ENCODE results near the gene KCND2. TPM values are rescaled to one million over a fixed set of nuclear protein-coding genes. Genes with fewer than 3 reads are reported as not detected.

The KCND2 gene
- total RNA-seq, 4 donors from 2014 or later, result 0.83 to 1.9 (median 1.2) TPM

DNA sequence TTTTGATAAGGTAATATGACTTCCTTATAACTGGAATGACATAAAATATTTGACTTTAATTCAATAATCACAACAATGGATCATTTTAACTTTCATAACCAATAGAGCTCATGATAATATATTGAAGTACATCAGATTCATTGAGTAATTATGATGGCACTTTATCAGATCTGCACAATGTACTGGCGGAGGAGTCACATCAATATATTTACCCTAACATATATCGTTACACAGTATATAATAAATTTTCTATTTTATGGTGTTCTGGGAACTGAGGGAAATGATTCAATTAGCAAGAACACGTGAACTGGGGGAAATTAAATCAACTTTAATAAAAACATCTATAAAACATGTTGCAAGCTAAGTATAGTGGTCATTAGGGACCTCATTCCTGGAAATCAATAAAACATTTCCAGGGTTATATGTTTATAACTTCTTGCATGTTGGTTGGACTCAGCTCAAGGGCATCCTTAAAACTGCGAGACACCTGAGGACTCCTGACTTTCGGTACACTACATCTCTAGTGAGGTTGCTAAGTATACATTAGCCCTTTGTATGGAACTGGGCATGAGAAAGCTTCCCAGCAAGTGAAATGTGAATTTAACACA lies 254.0 kb downstream of the KCND2 start:
- intact Hi-C loops (cut with DNase I), result no loop called here
- DNase-seq (ENCODE audit: extremely low spot score), result no peak
- Histone ChIP-seq H3K27ac (replicated peaks in 1 of 4) (no peak overlapping the region), H3K4me3 (no peak overlapping the region), H3K4me1 (no peaks in the 10 kb centered on the region), H3K36me3 (no peaks in the 10 kb centered on the region), H3K9me3 (no peaks in the 10 kb centered on the region), H3K27me3 (no peaks in the 10 kb centered on the region)
- TF ChIP-seq, protein P1, sequence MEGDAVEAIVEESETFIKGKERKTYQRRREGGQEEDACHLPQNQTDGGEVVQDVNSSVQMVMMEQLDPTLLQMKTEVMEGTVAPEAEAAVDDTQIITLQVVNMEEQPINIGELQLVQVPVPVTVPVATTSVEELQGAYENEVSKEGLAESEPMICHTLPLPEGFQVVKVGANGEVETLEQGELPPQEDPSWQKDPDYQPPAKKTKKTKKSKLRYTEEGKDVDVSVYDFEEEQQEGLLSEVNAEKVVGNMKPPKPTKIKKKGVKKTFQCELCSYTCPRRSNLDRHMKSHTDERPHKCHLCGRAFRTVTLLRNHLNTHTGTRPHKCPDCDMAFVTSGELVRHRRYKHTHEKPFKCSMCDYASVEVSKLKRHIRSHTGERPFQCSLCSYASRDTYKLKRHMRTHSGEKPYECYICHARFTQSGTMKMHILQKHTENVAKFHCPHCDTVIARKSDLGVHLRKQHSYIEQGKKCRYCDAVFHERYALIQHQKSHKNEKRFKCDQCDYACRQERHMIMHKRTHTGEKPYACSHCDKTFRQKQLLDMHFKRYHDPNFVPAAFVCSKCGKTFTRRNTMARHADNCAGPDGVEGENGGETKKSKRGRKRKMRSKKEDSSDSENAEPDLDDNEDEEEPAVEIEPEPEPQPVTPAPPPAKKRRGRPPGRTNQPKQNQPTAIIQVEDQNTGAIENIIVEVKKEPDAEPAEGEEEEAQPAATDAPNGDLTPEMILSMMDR (IDR thresholded peaks at IDR 0.05), result no peak
- TF ChIP-seq EP300 (IDR thresholded peaks at IDR 0.05) (no peak), POLR2A (IDR thresholded peaks at IDR 0.05; ENCODE audit: low read depth) (no peak), POLR2AphosphoS5 (IDR thresholded peaks at IDR 0.05) (no peak)
- WGBS, result 88% methylated on average over 5 of the region's 5 CpGs

DNA sequence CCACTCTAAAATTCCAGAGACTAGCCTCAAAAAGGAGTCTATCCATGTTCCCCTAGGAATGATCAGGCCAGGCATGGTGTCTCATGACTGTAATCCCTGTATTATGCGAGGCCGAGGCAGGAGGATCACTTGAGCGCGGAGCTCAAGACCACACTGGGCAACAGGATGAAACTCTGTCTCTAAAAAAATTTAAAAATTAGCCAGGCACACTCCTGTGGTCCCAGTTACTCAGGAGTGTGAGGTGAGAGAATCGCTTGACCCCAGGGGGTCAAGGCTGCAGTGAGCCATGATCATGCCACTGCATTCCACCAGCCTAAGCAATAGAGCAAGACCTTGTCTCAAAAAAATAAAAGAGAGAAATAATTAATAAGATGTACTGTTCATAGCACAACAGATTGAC lies 256.8 kb downstream of the KCND2 start:
- no peak for DNase-seq (ENCODE audit: extremely low spot score)
- no peaks in the 10 kb centered on the region for H3K36me3 ChIP-seq
- no peaks in the 10 kb centered on the region for H3K4me1 ChIP-seq
- H3K9me3 ChIP-seq, result no peaks in the 10 kb centered on the region
- 98% methylated on average over 5 of the region's 5 CpGs for WGBS
- no peaks in the 10 kb centered on the region for H3K27me3 ChIP-seq
- no peak overlapping the region for H3K27ac ChIP-seq (replicated peaks in 1 of 4)
- intact Hi-C loops (cut with DNase I), result no loop called here
- H3K4me3 ChIP-seq, result no peak overlapping the region
- TF ChIP-seq POLR2A (IDR thresholded peaks at IDR 0.05; ENCODE audit: low read depth), result no peak

DNA sequence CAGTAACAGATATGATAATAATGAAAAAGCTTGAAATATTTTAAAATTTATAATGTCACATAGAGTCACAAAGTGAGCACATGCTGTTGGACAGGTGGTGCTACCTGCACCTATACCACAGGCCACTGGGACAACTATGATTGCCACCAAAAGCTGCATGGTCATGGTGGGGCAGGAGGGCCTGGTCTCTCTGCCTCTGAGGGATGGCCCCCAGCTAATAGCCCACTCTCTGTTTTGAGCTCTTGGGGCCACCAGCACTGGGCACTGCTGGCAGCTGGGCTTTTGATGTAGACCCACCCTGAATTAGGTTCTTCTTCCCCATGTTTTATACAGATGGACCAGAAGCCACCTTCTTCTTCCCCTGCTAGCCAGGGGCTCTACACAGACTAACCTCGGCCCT lies 265.4 kb downstream of the KCND2 start:
- no peaks in the 10 kb centered on the region for H3K36me3 ChIP-seq
- intact Hi-C loops (cut with DNase I), result no loop called here
- WGBS, result 90% methylated on average over 1 of the region's 1 CpG

DNA sequence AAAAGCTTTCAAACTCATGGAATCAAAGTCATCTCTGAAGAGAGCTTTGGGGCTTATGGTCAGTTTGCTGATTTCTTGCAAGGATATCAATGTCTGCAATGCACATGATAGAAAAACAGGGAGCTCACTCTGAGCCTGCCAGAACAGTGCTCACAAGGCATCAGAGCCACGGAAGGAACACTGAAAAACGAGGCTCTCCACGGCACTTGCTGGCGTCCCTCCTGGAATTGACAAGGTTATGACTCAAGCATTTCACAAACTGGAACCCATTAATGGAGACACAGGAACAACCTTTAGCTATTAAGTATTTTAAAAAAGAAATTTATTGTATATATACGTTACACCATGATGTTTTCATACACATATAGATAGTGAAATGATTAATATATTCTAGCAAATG lies 266.3 kb downstream of the KCND2 start:
- Histone ChIP-seq H3K27ac (replicated peaks in 1 of 4) (no peak overlapping the region), H3K27me3 (no peaks in the 10 kb centered on the region), H3K4me3 (no peak overlapping the region), H3K36me3 (no peaks in the 10 kb centered on the region), H3K4me1 (no peaks in the 10 kb centered on the region), H3K9me3 (no peaks in the 10 kb centered on the region)
- TF ChIP-seq, protein P1 (IDR thresholded peaks at IDR 0.05), result no peak
- TF ChIP-seq POLR2AphosphoS5 (IDR thresholded peaks at IDR 0.05), result no peak
- no peak for TF ChIP-seq EP300 (IDR thresholded peaks at IDR 0.05)
- no peak for TF ChIP-seq POLR2A (IDR thresholded peaks at IDR 0.05; ENCODE audit: low read depth)
- DNase-seq (ENCODE audit: extremely low spot score), result no peak
- intact Hi-C loops (cut with DNase I), result no loop called here
- 72% methylated on average over 5 of the region's 5 CpGs for WGBS

More for the DNA sequence above, 265.4 kb downstream of the KCND2 start:
- H3K4me3 ChIP-seq, result no peak overlapping the region
- H3K27ac ChIP-seq (replicated peaks in 1 of 4), result no peak overlapping the region
- no peaks in the 10 kb centered on the region for H3K4me1 ChIP-seq
- no peak for DNase-seq (ENCODE audit: extremely low spot score)
- H3K27me3 ChIP-seq, result no peaks in the 10 kb centered on the region
- no peak for TF ChIP-seq EP300 (IDR thresholded peaks at IDR 0.05)
- TF ChIP-seq, protein P1 (IDR thresholded peaks at IDR 0.05), result no peak
- no peak for TF ChIP-seq POLR2AphosphoS5 (IDR thresholded peaks at IDR 0.05)
- TF ChIP-seq POLR2A (IDR thresholded peaks at IDR 0.05; ENCODE audit: low read depth), result no peak
- no peaks in the 10 kb centered on the region for H3K9me3 ChIP-seq

DNA sequence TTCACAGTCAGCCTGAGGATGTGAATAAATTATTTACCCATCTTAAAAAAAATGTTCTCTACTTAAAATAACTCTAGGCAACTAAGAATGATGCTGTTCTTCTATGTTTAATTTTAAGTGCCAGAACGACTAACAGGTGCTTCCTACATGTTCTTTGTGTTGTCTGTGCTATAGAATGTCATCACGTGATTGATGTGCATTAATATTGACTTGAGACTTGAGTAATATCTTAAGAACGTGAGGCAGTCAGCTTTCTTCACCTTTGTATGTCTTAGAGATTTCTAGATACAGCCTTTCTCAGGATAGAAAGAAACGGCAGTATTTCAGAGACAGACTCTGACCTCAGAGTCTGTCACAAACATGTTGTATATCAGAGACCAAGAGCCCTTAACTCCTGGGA lies 274.6 kb downstream of the KCND2 start:
- TF ChIP-seq POLR2AphosphoS5 (IDR thresholded peaks at IDR 0.05) (no peak), POLR2A (IDR thresholded peaks at IDR 0.05; ENCODE audit: low read depth) (no peak), EP300 (IDR thresholded peaks at IDR 0.05) (no peak)
- TF ChIP-seq, protein P1 (IDR thresholded peaks at IDR 0.05), result no peak
- Histone ChIP-seq H3K27me3 (no peaks in the 10 kb centered on the region), H3K4me1 (no peaks in the 10 kb centered on the region), H3K36me3 (no peaks in the 10 kb centered on the region), H3K4me3 (no peak overlapping the region), H3K27ac (replicated peaks in 1 of 4) (no peak overlapping the region), H3K9me3 (no peaks in the 10 kb centered on the region)
- 43% methylated on average over 4 of the region's 4 CpGs for WGBS
- no peak for DNase-seq (ENCODE audit: extremely low spot score)
- intact Hi-C loops (cut with DNase I), result no loop called here

Measured in esophagus muscularis mucosa (tissue), 4 donors.